ENCODE measurements around the gene CFAP221.

Gene CFAP221

DNA sequence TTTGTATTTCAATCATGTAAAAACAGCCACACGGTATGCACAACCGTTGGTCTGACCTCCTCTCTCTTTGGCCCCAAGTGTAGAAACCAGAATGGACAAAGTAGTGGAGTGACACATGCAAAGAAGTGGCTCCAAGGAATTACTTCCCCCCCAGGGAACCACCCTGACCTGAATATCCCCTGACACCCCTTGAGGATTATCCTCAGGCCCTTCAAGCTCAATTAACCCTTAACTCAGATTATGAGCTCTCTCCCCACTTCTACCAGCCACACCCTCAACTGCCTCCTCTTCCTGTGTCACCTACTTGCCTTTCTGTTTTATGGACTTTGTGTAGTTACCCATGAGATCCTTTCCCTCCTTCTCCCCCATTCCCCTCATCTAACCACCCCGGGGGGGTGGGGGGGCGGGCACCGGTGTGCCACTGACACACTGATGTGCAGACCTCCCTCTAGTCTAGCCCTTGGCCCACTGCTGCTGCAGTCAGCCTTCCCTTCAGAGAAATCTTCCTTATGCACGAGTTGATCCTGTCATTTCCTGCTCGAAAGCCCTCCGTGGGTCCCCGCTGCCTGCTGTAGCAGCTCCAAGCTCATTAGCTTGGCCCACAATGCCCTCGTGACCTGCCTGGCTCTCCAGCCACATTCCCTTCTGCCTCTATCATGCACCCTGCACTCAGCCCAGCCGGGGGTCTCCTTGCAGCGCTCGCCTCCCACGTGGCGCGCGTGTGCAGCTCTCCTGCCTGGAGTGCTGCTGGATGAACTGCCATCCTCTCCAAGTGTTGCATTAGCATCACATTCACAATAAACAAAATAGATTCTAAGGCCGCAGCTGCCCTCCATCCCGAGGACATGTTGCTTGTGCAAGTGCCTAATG, 94.7 kb downstream of the CFAP221 start:
- ChIA-PET POLR2A (no interaction called here), CTCF (interaction anchor here (0.7 to 4.9 kb wide), 4 partner anchors 13 to 536 kb away, joined by 3 to 48 read pairs (median 17); no protein-coding TSS in a partner anchor)
- TF ChIP-seq, protein P1, sequence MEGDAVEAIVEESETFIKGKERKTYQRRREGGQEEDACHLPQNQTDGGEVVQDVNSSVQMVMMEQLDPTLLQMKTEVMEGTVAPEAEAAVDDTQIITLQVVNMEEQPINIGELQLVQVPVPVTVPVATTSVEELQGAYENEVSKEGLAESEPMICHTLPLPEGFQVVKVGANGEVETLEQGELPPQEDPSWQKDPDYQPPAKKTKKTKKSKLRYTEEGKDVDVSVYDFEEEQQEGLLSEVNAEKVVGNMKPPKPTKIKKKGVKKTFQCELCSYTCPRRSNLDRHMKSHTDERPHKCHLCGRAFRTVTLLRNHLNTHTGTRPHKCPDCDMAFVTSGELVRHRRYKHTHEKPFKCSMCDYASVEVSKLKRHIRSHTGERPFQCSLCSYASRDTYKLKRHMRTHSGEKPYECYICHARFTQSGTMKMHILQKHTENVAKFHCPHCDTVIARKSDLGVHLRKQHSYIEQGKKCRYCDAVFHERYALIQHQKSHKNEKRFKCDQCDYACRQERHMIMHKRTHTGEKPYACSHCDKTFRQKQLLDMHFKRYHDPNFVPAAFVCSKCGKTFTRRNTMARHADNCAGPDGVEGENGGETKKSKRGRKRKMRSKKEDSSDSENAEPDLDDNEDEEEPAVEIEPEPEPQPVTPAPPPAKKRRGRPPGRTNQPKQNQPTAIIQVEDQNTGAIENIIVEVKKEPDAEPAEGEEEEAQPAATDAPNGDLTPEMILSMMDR (IDR thresholded peaks at IDR 0.05; ENCODE audit: control extremely low read depth, extremely low read depth, low read depth, missing control alignments), result no peak
- DNase-seq (ENCODE audit: extremely low spot score), result no peak

DNA sequence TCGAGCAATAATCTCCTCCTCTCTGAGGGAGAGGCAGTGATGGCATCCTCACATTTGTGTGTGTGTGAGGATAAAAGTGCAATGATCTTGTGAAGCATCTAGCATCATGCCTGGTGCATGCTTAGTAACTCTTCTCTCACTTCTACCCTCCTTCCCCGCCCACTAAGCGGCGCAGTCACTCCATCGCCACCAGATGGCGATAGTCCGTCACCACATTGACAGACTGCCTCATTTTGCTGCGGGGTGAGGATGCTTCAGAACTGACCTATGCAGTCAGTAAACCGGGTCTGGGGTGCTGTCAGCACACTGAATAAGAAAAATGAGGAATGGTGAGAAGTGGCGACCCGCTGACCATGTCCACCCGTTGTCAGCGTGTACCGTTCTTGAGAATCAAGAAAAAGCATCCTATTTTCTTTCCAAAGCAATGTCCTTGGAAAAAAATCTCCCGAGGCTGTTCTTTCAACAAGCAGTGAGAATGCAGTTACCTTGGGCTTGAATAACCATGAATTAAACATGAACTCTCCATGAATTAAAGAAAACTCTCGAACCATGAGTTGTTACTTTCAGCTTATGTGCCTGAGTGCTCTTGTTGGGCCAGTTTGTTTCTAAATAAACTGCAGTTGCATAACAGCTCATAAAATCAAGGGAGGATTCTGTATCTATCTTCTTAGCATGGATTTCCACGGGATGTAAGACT, 97.5 kb downstream of the CFAP221 start:
- TF ChIP-seq, protein P1 (IDR thresholded peaks at IDR 0.05; ENCODE audit: control extremely low read depth, extremely low read depth, low read depth, missing control alignments), result peak; percentile 99
- peak; percentile 83 for DNase-seq (ENCODE audit: extremely low spot score)
- ChIA-PET CTCF (interaction anchor here (0.7 to 4.9 kb wide), 22 partner anchors 10 to 1042 kb away, joined by 3 to 48 read pairs (median 4); no protein-coding TSS in a partner anchor), POLR2A (interaction anchor here (0.7 to 0.8 kb wide), 2 partner anchors 533 to 1189 kb away, joined by 3 read pairs; no protein-coding TSS in a partner anchor)

DNA sequence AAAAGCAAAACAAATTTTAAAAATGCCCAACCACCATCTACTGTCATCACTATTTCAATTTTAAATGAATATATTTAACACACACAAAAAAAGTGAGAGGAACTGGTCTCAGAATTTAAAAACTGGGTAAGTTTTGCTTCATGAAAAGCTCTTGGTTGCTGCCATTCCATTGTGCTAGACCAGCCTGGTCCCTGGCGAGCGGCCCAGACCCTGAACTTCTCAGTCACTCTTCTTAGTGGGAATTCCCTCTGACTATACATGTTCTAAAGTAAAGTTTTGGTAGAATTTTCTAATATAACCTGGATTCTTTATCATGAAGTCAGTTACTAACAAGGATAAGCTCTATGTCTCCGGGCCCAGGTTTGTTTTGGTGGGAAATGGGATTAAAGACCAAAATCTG, 99.9 kb downstream of the CFAP221 start:
- CTCF ChIA-PET, result no interaction called here
- DNase-seq (ENCODE audit: extremely low spot score), result no peak
- TF ChIP-seq, protein P1 (IDR thresholded peaks at IDR 0.05; ENCODE audit: control extremely low read depth, extremely low read depth, low read depth, missing control alignments), result no peak
- POLR2A ChIA-PET, result no interaction called here

- TF ChIP-seq, protein P1 (IDR thresholded peaks at IDR 0.05; ENCODE audit: control extremely low read depth, extremely low read depth, low read depth, missing control alignments), result no peak
- POLR2A ChIA-PET, result no interaction called here
- DNase-seq (ENCODE audit: extremely low spot score), result no peak
- CTCF ChIA-PET, result no interaction called here
Measured at GRCh38 chr2:119645173-119645855, 101.1 kb downstream of the CFAP221 start.

GRCh38 chr2:119646149-119646548, 101.9 kb downstream of the CFAP221 start:
- ChIA-PET CTCF (no interaction called here), POLR2A (no interaction called here)
- DNase-seq (ENCODE audit: extremely low spot score), result no peak
- TF ChIP-seq, protein P1 (IDR thresholded peaks at IDR 0.05; ENCODE audit: control extremely low read depth, extremely low read depth, low read depth, missing control alignments), result no peak
